GOT3 (cell line): ENCODE results near the gene CDH2.

Experiments
- DNase-seq: peaks from one replicate; lab custom pipeline; 2025; ENCODE audit warnings: mixed read lengths; lab: John Stamatoyannopoulos, UW

The CDH2 gene

DNA sequence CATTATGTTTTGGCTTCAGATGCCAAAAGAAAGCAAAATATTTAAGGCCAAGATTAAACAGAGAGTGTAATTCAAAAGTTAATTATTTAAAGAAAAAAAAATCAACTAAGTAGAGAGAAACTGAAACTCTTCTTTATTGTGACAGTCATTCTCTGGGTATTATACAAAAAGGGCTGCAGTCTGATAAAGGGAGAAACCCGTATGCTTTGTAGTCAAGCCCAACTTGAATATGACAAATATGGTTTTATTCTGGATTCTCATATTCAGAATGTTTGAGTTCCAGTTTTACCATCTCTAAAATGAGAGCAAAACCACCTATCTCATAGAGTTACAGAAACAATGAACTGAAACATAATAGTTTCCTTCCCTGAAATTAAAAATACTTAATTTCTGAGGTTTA, 8.2 kb downstream of the CDH2 start:
- DNase-seq: no peak

DNA sequence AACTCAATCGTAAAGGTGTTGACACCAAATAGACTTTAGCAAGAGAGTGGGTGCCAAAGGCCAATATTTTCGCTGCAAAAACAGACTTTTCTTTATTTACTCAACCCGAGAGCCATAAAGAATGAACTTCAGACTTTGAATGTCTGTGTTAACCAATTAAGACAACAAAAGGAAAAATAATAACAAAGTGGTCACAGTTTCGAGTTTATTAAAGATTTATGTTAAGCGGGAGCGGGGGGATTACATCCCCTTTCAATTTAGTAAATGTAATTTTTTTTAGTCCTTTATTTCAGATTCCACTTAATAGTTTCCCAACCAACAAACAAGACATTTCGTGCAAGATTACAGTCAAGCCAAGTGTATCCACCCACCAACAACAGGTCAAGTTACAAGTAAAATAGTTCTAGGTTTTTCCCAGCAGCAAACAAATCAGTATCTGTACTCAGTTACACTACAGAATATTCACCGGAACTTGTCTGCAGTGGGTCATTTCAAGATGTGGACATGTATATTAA, 9.0 kb downstream of the CDH2 start:
- no peak for DNase-seq

DNA sequence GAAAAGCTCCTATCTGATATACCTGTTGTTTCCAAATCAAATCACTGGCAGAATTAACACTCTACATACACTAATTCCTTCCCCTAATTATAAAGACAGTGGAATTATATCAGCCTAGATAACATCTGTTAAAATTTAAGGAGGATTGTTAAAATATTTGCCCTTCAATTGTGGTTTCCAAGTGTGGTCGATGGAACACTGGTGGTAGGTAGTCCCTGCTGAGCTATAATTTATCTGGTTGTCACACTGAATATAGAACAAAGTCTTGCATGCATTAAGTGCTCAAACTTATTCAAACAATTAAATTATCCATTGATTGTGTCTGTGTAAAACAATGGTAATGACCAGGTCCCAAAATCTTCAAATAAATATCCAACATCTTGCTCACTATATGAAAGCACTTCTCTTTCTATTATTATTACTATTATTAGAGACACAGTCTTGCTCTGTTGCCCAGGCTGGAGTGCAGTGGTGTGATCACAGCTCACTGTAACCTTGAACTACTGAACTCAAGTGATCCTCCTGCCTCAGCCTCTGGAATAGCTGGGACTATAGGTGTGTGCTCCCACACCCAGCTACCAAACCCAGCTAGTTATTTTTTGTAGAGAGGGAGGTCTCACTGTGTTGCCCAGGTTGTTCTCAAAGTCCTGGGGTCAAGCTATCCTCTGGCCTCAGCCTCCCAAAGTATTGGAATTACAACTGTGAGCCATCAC, 12.0 kb downstream of the CDH2 start:
- DNase-seq: no peak

DNA sequence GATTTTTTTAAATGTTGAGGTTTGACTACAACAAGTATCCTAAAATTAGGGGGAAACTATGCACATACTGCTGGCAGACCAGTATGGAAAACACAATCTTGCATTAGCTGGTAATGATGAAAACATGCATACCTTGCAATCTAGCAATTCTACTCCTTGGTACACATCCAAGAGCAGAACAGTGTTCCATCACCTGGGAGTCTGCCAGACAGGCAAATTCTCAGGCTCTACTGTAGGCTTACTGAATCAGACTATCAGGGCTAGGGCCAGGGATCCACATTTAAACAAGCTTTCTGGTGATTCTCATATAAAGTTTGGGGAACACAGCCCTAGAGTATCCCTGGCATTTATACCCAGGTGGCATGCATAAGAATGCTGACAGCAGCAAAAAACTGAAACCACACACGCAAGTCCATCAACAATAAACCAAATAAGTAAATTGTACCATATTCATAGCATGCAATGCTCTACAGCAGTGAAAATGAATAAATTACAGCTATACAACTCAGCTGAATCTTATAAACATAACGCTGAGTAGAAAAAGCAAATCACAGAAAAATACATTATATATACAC, 13.6 kb downstream of the CDH2 start:
- no peak for DNase-seq

DNA sequence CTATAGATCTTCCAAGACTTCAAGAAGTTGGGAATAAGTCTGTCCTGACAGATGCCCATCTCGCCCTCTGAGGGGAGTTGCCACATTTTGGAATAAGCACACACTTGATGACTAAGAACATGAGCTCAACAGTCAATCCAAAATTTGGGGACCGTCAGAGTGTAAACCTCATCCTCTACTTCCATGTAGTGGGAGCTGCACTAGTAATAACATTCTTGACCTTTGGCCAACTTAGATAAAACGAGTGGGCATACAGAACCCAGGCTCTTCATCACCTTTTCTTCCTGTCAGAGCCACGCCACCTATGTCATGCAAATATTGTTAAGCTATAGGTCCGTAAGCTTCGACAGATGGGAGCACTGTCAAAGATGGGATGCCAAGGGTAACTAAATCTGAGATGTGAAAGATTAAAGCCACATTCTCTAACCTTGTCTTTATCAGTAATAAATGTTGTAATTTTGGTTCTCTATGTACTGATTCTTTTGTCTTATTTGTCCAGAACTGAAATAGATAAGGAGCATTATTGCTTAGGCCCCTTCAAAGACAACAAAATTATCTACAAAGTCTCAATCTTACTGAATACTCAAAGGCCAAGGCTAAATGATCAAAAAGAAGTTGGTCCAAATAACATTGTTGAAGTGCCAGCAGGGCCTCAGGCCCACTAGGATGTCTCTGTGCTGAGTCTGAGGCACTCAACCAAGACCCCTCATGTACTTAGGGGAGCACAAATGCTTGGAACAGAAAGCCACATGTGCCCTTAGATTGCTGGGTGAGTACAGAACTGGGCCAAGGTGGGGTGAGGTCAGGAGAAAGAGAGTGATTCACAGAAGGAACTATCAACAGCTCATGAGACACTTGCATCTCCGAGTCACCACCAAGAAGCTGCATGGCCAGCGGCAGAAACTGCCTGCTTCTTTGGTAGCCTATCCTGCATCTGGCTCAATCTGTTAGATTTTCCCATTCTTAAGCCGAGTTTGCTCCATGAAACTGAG, 15.0 kb downstream of the CDH2 start:
- DNase-seq: no peak

DNA sequence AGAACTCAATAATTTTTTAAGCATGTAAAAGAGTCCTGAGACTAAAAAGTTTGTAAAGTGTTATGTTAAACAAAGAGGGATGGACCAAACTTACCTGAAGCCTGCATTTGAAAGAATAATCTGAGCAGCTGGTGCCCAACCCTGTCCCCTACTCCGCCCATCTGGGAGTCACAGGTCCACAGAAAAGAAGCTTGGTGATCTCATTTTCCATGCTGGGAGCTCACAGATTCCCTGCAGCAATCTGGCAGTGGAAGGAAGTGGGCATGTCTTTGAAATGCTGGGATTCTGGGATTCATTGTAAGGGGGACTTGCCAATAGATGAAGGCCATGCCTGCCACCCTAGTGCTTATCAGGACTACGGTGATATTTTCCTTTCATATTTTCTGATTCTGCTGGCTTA, 17.9 kb downstream of the CDH2 start:
- no peak for DNase-seq

DNA sequence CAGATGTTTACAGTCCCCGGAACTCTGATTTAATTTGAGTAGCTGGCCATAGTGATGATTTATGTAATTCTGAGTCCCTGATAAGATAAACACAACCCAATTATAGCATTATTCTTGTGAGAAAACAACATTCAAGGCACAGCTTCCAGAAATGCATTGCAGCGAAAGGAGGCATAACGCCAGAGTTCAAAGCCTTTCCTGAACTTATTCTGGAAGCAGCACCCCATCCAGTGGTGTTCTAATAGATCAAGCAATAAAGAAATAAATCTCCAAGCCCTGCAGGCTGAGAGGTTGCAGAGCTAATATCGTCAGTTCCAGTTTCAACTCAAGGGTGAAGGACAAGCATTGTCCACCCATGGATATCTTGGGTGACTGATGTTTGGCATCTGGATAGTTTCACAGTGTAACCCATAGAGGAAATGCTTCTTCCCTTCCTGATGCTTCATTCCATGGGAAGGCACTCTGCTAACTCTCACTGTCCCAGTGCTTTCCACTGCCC, 18.8 kb downstream of the CDH2 start:
- no peak for DNase-seq

DNA sequence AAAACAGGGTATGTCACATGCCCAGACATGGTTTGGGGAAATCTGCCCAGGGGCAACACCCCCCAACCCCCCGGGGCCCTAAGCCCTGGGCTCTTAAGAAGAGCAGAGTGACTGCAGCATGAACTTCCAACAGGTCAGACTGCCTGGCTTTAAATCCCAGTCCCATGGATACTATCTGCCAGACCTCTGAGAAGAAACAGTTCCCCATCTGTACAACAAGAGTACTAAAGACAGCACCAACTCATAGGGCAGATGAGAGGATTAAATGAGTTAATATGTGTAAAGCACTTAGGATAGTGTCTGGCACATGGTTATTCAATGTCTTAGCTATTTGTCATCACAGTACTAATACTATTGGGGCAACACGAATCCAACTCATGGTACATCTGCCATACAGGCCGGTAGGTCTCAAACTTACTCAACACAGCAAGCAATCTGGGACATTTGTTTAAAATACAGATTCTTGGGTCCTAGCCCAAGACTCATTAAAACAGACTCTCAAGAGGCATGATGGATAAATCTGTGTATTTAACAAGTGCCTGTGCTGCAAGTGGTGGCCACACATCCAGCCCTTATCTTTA, 23.4 kb downstream of the CDH2 start:
- no peak for DNase-seq

DNA sequence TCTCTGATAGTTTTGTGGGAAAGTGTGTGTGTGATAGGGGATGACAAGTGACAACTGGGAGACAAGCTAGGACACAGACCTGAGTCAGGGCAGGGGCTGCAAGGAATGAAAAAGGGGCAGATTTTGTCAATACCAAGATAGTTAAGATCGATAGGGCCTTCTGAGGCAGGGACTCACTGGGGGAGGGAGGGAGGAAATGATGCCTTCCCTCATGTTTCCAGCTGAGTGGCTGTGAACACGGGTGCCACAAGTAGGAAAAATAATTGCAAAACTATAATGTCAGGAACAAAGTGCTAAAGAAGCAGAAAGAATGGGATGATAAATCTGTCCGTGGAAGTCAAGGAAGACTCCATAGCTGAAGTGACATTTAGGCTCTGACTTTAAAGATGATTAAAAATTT, 24.2 kb downstream of the CDH2 start:
- no peak for DNase-seq

DNA sequence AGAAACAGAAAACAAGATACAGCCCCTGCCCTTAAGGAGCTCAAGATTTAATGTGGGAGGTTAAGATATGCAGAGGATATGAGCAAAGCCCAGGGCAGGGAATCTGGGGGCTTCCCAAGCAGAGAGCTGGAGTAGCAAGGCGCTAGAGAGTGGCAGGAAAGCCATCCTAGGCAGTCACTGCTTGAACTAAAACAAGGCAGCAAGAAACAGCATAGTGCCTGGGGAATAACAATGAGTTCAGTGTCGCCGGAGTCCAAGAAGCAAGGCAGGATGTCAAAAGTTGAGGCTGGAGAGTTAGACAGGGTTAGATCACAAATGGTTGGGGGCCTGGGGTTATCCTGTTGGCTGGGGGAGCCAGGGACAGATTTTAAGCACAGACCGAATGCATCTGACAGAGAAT, 24.6 kb downstream of the CDH2 start:
- DNase-seq: no peak

DNA sequence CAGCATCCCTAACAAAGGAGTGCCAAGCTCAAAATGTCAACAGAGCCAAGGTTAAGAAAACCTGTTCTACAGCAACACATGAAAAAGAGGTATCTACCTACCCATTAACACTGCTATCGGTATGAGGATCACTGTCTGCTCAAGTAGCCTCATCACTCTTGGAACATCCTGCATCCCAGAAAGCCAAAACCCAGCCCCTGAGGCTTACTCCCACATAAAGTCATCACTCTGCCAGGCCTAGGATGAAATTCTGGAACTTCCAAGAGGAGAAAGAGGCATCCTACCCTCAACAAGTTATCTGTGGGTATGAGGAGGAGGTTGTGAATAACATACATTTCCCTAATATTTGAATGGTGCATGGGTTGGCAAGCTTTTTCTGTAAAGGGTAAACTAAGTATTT, 25.5 kb downstream of the CDH2 start:
- no peak for DNase-seq

DNA sequence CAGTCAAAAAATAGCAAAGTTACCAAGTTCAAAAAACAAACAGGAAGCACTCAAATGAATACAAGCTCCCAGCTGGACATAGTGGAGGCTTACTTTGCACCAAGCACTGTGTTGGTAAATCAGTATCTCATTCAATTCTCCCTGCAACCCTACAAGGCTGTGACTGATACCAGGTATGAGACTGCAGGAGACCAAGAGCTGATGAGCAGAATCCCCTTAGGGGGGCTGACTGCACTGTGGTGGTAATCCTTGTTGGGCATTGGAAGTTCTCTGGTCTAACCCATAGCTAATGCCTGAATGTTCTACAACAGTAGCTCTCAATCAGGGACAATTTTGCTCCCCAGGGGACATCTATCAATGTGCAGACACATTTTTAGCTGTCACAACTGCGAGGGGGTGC, 26.0 kb downstream of the CDH2 start:
- no peak for DNase-seq

DNA sequence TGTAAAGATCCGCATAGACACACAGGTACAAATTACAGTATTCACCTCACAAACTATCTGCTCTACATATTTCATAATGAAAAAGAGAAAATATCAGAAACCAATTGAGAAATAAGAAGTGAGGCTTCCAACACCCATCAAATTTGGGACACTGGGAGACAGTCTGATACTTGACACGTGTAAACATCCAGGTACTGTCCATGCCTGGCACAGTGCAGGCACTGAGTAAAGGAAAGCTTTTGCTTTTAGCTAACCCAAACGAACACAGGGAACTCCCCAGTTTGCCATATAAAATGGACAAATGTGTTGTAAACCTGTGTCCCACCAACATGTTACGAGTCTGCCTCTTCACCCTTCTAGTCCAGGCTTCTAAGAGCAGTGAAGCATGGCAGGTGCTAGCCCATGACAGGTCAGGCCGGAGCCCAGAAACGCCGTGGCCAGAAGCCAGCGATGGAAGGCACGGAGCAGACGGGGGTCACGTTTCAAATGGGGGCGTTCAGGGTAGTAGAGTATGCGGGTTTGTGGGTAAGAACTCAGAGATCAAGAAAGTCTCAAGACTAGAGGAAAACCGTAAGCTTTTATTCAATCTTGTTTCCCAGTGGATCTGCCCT, 27.0 kb downstream of the CDH2 start:
- no peak for DNase-seq

DNA sequence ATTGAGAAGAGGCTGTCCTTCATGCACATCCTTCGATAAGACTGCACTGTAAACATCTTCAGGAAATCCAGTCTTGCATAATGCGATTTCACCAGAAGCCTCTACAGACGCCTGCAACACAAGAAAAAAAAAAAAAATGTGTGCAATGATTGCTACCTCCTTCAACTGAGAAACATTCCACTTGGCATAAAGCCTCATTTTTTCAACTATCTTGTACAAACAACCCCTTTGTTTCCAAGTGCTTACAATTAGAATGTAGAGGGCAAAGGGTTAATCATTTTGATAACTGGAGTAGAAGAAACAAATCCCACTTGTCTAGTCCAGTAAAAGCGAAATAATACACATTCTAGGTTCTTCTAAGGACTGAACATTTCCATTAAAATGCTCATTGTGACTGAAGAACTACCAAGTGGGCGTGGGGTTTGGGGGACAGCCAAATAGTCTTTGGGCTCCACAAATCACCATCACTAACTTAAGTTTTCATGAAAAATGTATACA, 29.2 kb downstream of the CDH2 start:
- no peak for DNase-seq

DNA sequence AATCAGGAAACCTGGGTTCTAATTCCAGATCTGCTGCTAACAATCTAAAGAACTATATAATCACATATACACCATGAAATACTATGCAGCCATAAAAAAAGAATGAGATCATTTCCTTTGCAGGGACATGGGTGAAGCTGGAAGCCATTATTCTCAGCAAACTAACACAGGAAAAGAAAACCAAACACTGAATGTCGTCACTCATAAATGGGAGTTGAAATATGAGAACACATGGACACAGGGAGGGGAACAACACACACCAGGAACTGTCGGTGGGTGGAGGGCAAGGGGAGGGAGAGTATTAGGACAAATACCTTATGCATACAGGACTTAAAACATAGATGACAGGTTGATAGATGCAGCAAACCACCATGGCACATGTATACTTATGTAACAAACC, 33.2 kb downstream of the CDH2 start:
- no peak for DNase-seq

DNA sequence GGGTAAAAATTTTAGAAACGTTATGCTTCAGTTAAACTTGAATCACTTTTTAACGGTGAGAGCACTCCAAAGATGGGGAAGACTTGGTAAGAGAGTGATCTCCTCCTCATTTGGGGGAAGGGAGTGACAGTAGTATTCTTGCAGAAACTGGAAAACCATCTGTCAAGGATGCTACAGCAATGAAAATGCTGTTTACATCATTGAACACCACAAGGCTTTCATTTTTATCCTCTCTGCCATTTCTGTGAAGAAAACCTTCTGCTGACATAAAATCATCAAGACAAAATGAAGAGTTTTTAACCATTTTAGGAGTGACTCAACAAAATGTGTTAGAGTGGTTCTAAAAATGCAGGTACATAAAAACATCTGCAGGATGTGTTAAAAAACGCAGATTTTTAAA, 38.1 kb downstream of the CDH2 start:
- no peak for DNase-seq

DNA sequence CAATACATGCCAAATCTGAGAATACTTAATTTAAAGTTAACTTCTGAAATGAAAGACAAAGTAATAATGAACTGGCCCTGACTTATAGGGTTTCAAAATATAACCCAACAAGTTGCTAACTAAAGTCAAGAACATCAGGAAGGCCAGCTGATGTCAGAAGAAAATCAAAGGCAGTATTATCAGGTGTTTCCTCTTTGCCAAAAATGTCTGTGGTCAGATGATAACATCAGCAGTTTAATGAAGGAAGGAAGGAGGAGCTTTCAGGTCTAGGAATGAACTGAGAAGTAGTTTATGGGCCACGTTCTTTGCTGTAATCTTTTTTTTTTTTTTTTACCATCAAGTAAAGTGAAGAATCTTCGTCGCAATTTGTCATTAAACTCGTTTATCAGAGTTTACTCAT, 40.9 kb downstream of the CDH2 start:
- DNase-seq: no peak

DNA sequence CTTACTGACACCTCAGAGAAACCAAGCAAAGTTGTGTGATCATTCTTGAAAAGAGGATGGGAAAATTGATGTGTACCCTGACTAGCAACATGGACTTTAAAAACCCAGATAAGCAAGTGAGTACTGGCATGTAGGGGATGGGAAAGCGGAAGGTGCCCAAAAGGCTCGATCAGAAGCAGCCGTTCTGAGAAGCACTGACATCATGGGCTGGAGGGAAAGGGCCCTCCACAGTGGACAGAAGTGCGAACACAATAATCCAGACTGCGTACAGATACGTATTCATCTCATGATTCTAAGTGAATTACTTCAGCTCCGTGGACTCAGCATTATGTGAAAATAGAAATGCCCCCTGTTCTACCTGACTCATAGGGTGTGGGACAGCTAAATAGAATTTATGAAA, 42.2 kb downstream of the CDH2 start:
- DNase-seq: no peak

DNA sequence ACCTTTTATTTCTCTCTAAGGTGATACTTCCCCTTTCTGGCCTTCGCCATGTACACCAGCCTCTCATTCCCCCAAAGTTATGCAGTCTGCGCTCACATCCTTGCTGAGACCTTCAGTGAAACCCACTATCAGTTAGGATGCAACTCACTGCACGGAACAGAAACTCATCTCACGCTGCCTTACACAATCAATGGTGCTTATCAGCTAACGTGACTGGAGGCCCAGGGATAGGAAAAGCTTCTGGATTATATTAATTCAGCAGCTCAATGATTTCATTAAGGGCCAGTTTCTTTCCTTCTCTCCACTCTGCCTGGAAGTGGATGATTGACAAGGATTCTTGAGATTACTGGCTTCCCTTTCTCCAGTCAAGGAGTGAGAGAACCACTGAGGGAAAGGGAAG, 44.8 kb downstream of the CDH2 start:
- no peak for DNase-seq

DNA sequence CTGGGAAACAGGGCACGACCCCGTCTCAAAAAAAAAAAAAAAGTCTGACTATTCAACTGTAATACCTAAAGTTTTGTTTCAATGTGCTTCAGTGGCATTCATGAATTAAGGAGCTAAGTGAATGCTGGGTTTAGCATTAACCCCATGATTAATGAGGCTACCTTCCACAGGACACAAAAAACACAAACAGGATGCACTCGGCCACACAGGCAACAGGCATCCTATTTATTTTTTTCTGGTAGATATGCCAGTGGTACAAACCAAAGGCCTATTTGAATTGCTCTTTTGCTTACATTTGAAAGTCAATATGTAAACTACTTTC, 48.3 kb downstream of the CDH2 start:
- DNase-seq: no peak

DNA sequence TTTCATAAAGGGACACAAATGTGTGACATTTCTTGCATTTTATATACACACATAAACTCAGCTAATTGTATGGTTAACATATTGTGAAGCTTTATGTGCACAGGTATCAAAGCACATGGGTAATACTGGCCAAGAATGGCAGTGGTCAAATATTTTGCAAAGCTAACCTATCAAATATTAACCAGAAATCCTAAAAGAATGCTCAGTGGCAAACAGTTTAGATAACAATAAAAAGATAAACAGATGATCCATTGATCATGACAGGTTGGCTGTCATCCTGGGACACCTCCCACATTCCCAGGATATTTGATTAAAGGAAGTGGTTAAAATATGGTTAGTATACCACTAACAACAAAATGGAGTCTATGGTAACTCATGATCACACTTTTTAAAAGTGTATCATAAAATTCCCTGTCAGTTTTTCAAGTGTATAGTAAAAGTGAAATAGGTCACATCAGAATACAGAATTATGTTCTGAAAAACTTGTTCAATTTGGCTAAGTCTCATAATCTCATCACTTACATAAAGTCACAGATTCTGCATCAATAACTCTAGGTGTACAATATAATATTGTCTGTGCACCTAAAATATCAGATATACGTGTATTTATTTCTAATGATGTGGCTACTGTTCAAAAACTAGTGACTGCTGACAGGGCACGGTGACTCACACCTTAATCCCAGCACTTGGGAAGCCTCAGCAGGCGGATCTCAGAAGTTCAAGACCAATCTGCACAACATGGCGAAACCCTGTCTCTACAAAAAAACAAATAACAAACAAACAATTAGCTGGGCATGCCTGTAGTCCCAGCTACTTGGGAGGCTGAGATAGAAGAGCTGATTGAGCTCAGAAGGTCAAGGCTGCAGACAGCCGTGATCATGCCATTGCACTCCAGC, 48.9 kb downstream of the CDH2 start:
- no peak for DNase-seq
